Ramos (cell line): ENCODE results near the gene SLCO1A2.
"Not testable (repeated sequence)": the region's sequence is repeated elsewhere in the genome, so short reads cannot be mapped to it uniquely, and the experiment has no call there.

Source experiments
- in situ Hi-C: fragments of 300-500 bp; cut with MboI; formaldehyde crosslinking; loops from one replicate; pipeline ENCODE4 v1.14.3; 2022; ENCODE audit warnings: low sequenced_read_pairs; ENCODE audit not compliant: unreplicated experiment

Gene SLCO1A2

DNA sequence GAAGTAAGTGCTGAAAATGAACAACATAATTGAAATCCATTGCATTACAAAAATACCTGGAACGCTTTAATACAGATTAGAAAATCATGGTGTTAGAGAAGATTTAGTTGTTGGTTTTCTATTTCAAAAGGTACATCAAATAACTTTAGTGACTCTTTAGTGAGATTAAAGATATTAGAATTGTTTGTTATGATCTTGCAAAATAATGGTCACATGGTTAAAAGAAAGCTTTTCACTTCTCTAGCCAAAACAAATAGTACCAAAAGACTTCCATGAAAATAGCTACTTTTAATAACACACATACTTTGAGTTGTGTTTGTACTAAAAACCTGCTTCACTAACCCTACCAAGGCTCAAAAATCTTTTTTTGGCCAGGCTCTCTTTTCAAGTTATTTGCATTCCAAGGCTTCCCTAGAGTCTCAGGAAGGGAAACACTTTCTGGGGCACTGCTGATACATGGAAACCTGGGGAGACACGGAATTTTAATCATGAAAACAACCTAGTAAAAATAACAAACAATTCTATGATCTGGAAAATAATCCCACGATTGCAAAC is at the start of gene SLCO1A2:
TSS of gene SLCO1A2 (minus strand) at position 147 of the 555 bp plus-strand sequence. CDS start 270 bp downstream, outside the sequence.
- in situ Hi-C loops, result no loop called here

- in situ Hi-C loops, result no loop called here
These were observed 49.5 kb upstream of the SLCO1A2 start for GRCh38 chr12:21384261-21384660.

DNA sequence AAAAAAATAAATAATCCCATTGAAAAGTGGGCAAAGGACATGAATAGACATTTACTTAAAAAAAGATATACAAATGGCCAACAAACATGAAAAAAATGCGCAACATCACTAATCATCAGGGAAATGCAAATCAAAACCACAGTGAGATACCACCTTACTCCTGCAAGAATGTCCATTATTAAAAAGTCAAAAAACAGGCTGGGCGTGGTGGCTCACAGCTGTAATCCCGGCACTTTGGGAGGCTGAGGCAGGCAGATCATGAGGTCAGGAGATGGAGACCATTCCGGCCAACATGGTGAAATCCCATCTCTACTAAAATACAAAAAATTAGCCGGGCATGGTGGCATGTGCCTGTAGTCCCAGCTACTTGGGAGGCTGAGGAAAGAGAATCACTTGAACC is 46.6 kb upstream of the SLCO1A2 start:
- in situ Hi-C loops, result not testable (repeated sequence)

DNA sequence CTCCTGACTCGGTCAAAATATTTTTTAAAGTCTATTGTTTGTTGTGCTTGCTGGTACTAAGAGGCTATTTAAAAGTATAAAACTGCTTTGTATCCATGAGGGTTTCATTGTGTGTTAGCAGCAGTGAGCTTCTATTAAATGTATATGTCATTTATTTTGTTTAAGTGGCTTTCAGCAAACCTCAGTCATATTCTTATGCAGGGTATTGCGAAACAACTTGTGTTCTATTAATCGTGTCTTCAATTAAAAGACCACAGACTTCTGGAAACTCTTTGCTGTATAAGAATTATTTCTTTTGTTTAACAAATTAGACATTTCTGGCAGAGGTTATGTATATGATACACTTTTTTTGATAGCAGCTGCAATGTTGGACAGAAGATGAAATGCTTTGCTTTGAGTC is 44.5 kb upstream of the SLCO1A2 start:
- in situ Hi-C loops, result no loop called here

DNA sequence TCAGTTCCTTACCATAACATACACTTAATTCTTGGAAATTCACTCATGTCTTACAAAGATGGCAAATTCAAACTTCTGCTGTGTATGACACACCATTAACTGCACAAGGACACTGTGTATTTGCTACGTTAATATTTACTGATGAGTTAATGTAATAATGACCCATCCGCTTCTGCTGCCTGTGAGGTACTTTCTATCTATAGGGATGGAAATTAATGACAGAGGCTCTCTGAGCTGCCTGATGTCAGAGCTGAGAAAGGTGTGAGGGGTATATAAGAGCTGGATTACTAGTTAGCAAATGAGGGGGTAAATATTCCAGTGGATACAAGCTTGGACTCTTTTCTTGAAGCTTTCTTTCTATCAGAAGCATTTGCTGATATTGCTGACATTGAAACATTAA is 37.9 kb upstream of the SLCO1A2 start, which contains the start of gene IAPP:
TSS of gene IAPP (plus strand) at position 301 of the 400 bp plus-strand sequence. CDS start 450 bp downstream, outside the sequence.
- in situ Hi-C loops, result no loop called here

DNA sequence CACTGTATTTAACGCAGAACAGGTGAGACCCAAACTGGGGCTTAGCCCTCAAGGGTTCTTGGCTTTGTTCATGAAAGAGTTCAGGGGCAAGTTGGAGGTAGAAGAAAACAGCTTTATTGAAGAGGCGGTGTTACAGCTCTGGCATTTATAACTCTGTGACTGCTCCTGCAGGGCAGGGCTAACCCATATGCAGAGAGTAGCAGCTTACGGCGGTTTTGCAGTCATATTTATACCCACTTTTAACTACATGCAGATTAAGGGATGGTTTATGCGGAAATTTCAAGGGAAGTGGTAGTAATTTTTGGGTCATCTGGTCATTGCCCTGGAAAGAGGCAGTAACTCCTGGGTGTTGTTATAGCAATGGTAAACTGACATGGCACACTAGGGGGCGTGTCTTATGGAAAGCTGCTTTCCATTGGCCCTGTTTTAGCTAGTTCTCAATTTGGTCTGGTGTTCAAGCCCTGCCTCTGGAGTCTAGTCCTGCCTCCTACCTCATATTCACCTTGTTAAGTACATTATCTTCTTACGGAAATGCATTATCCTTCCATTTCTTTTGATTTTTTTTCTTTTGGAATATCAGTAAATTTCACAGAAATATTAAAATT is 36.2 kb upstream of the SLCO1A2 start:
- in situ Hi-C loops, result no loop called here

DNA sequence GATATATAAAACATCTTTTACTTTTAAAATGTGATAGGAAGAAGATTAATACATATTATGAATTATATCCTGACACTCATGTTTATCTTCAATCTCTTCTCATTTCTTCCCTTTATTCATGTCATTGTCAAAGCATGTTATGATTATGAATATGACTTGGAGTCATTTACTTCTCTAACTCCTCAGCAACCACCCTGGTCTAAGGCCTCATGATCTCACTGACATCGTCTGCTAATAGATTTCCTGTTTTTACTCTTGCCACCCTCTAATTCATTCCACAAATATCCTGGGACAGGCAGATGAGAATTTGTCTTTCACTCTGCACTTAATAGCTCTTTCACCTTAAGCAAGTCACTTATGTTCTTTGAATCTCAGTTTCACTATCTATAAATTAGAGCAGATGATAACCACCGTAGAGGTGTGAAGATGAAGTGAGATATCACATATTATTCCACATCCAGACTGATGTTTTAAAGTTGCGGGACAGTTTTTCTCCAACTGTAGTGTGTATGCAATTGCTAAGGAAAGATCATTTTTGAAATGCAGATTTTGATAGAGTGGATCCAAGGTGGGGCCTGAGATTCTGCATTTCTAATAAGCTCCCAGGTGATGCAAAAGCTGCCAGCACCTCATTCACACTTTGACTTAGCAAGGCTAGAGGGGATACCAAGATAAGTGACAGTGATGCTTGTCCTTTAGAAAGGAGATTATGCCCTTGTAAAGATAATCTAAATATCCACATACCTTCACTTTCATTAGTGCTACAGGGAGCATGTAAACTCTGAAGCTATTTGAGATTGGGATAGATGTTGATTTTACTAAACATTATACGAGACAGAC is 34.6 kb upstream of the SLCO1A2 start:
- in situ Hi-C loops, result no loop called here

DNA sequence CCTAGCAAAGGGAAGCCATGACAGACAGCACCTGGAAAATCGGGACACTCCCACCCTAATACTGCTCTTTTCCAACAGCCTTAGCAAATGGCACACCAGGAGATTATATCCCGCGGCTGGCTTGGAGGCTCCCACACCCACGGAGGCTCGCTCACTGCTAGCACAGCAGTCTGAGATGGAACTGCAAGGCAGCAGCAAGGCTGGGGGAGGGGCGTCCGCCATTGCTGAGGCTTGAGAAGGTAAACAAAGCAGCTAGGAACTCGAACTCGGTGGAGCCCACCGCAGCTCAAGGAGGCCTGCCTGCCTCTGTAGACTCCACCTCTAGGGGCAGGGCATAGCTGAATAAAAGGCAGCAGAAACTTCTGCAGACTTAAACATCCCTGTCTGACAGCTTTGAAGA is 25.9 kb upstream of the SLCO1A2 start:
- in situ Hi-C loops, result not testable (repeated sequence)

DNA sequence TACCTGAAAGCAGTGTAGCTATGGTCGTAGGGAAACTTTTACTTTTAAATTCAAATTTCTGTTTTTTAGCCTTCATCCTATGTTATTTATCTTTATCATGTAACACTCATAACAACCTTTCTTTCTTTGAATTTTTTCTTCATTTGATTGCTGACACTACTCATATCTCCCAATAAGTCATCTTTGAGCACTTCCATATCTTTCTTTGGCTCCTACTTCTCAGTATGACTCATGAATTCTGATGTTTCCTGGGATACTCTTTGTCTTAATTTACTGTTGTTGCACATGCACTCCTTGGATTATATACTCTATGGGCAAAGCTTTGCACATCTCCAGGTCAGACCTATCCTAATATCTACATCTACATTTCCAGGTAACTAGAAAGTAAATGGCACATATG is 19.9 kb upstream of the SLCO1A2 start:
- in situ Hi-C loops, result no loop called here

GRCh38 chr12:21353948-21354347 is 19.2 kb upstream of the SLCO1A2 start:
- in situ Hi-C loops, result no loop called here

GRCh38 chr12:21353487-21353886 is 18.8 kb upstream of the SLCO1A2 start:
- in situ Hi-C loops, result no loop called here

DNA sequence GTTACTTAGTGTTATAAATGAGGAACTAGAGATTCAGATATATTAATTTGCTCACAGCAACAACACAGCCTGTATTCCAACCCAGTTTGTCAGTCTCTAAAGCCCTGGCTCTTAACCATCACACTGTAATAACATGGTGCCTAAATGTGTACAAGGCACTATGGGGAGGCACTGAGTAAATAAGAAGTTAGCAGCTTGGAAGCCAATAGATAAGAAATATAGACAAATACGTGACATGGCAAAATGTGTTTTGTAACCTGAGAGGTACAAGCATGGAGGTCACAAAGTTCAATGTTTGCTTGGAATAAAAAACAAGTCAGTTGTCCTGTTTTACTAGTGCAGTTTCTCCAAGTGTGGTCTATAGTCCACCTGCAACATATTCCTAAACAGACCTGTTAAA is 16.3 kb upstream of the SLCO1A2 start:
- in situ Hi-C loops, result no loop called here

GRCh38 chr12:21346542-21347205 is 12.0 kb upstream of the SLCO1A2 start:
- in situ Hi-C loops, result no loop called here

DNA sequence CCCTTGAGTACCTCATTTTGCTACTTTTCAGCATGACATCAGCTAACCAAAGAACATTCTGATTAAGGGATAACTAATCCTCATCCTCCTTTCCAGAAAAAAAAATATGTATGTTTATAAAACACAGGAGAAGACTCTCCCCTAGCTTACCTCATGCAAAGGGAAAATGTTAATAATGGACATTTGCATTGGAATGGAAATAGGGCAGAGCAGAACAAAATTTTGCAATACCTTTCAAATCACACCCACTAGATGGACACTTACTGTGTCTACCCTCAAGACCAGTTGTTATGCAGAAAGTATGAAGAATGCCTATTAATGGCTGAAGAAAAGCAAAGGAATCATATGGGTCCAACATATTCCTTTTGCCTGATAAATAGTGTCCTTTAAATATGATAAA is 8.9 kb upstream of the SLCO1A2 start:
- in situ Hi-C loops, result no loop called here

DNA sequence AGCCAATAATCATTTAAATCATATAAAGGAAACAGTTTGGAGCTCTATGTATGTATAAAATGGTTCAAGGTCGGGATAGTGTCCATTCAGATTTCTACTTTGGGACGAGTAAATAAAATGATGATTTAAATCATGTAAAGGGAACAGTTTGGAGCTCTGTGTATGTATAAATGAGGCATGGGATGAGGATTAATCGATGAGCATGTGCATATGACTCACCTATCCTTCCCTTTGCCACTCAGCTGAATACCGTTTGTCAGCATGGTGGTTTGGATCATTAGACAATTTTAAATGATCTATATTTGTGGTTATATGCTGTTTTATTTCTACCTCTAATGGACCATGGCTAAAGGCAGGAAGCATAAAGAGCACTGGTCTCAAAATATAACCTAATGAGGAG is 7.1 kb upstream of the SLCO1A2 start:
- in situ Hi-C loops, result no loop called here

- in situ Hi-C loops, result no loop called here
These were observed 5.7 kb upstream of the SLCO1A2 start for GRCh38 chr12:21340403-21340802.

- in situ Hi-C loops, result no loop called here
These were observed 5.2 kb upstream of the SLCO1A2 start for GRCh38 chr12:21339921-21340320.

DNA sequence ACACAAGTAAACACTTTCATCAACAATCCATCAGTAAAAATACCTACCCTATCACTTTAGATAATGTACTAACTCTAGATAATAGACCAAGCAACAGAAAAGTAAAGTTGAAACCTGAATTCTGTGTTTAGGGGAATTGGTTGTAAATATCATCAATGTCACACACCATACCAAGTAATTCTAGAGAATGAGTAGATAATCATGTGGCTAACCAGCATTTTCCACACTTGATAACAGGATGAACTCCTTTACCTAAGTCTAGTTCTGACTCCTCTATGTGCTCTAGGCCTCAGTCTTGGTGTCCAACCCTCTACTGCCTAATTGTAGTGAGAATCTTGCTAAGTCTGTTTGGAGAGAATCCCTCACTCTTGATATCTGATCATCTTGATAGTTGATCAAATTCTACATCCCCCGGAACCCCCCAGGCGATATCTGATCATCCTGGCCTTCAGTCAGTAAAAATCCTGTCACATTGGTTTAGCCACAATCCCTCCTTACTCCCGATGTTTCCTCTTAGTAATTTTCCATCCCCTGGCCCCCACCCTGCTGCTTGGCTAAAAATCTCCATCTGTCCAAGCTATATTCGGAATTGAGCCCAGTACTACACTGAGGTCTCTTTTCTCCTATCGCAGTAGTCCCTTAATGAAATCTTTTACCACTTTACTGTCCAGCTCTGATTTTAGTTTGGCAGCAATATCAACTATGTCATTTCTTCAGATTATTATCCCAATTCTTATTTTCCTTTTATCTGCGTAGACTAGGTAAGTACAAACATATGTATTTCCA is 3.4 kb upstream of the SLCO1A2 start:
- in situ Hi-C loops, result no loop called here

- in situ Hi-C loops, result no loop called here
These were observed 2.7 kb upstream of the SLCO1A2 start for GRCh38 chr12:21337453-21337852.

DNA sequence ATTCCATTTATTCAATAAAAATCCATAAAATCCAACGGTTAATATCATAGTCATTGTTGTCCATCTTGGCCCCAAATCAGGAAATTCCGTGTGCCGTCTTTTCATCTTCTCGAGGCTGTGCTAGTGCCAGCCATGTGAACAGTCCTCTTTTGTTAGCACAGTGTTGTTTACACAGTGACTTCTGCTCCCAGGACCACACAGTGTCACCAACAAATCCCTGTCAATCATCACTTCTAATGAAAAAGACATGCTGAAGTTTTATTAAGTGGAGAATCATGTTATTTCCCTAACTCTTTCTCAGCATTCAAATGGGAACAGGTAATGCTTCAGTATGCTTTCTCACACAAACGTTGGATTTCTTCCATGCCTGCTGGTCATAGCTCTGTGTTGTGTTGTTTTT is 1.9 kb upstream of the SLCO1A2 start:
- in situ Hi-C loops, result no loop called here
